GM12873 (cell line): ENCODE results near the gene TBL1X.

ENCODE experiments used
- TF ChIP-seq, protein P1 (sequence below): IDR thresholded peaks from 2 replicates; pipeline ENCODE4 v1.5.1; 2012; ENCODE audit warnings: low read depth, mild to moderate bottlenecking, moderate library complexity, low read length, control low read depth; ENCODE audit not compliant: insufficient read depth; ENCODE audit errors: missing control alignments

The TBL1X gene

DNA sequence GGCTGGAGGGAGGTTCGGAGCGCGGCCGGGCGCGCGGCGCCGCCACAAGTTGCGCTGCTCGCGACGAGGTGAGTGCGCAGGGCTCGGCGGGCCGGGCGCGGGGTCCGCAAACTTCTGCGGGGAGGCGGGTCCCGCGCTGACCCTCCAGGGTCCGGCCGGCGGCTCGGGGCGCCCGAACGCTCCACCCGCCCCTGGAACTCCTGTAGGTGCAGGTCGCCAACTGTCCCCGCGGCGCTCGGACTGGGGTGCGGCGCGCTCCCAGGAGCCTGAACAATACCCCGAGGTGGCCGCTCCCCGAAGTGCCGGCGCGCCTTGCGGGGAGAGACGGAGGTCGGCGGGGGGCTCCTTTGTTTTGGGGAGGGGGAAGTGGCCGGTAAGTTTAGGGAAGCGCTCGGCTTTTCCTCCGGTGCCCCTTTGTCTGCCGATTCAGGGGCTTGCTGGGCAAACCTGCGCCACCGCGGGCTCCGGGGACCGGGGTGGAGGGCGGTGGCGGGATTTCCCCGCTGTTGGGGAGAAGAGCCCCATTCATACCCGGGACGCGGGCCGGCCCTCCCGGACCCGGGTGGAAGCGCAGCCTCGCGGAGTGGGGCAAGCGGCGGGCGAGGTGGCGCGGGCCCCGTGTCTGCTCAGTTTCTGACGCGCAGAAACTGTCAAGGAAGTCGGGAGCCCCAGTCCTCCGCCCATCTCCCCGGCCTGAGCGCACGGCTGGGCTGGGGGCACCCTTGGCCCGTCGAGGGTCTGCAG lies 694 bp downstream of the TBL1X start:
- TF ChIP-seq, protein P1, sequence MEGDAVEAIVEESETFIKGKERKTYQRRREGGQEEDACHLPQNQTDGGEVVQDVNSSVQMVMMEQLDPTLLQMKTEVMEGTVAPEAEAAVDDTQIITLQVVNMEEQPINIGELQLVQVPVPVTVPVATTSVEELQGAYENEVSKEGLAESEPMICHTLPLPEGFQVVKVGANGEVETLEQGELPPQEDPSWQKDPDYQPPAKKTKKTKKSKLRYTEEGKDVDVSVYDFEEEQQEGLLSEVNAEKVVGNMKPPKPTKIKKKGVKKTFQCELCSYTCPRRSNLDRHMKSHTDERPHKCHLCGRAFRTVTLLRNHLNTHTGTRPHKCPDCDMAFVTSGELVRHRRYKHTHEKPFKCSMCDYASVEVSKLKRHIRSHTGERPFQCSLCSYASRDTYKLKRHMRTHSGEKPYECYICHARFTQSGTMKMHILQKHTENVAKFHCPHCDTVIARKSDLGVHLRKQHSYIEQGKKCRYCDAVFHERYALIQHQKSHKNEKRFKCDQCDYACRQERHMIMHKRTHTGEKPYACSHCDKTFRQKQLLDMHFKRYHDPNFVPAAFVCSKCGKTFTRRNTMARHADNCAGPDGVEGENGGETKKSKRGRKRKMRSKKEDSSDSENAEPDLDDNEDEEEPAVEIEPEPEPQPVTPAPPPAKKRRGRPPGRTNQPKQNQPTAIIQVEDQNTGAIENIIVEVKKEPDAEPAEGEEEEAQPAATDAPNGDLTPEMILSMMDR = no peak

DNA sequence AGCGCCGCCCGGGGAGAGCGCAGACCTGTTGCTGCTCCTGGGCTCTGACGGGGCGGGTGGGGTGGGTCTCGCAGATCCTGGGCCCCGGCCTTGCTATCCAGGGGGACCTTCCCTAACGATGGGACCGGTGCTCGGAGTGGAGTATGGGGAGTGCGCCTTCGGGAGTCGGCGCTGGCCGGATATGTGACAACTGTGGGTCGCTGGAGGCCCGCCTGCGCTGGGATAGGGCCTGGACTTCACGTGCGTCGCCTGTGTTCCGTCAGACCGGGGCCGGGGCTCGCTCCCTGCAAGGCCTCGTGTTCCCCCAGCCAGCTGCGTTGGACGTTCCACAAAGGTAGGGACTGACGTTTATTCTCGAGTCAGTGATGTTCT lies 1.3 kb downstream of the TBL1X start:
- TF ChIP-seq, protein P1 = no peak

DNA sequence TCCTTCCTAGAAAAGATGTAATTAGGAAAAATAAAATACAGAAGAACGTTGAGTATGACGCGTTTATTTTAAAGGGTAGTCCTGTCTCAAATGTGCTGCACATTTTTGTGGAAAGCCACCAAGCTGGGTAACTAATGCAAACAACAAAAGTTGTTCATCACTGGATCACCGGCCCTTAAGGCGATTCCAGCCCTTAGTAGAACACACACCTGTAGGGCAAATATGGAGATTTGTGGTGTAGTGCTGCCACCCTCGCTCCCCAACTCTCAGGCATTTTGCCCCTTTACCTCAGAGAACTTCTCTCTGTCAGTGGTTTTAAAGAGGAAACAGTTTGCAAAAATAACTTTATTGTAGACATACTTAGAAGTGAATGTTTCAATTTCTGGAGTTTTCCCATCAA lies 1.9 kb downstream of the TBL1X start:
- TF ChIP-seq, protein P1 = no peak

DNA sequence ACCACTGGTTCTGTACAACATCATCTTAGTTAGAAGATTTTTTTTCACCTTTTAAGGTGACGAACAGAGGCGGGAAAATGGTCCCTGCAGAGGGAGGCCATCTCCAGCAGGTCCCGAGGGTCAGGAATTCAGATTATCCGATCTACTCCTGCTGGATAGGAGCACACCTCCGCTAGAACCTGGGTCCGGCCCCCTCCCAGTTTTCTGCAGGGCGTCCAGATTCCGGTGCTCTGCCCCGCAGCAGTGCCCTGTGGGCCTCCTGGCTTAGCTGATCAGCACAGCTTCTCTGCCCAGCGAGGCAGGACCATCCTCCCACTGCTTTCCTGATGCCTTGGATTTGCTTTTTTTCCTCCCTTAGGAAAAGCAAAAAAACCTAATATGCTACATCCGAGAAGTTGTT lies 2.3 kb downstream of the TBL1X start:
- TF ChIP-seq, protein P1 = no peak

DNA sequence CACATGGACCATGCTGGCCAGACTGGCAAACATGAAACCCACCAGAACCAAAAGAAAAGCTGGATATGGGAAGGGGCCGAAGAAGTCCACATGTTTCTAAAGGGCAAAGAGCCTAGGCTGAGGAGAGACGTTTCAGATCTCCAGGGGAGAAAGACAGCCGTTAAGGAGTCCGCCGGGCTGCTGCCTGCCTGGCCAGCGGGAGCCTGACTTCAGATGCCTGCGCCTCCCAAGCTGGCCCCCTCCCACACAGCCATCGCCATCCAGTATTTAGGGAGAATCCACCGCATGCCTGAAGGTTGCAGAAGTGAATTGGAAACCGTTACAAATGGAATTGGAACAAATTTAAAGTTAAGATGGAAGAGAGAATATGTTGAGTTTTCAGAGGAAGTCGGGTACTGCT lies 2.9 kb downstream of the TBL1X start:
- TF ChIP-seq, protein P1 = no peak

DNA sequence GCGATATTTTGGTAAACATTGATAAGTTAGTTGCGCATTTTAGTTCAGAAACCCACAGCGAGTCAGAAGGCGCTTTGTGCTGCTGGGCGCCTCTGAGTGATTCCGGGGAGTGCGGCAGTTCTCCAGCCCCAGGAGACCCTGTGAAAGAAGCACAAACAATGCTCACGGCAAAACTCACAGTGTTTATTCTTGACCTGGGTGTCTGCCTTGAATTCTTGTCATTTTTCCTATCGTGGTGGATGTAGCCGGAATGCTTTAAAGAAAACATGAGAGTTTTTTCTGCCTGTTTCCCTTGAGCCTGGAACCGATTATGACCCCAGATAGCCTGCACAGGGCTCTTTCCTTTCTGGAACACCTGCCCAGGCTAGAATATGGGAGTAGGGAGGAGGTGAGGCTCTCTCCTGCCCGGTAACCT lies 6.7 kb downstream of the TBL1X start:
- TF ChIP-seq, protein P1 = no peak

DNA sequence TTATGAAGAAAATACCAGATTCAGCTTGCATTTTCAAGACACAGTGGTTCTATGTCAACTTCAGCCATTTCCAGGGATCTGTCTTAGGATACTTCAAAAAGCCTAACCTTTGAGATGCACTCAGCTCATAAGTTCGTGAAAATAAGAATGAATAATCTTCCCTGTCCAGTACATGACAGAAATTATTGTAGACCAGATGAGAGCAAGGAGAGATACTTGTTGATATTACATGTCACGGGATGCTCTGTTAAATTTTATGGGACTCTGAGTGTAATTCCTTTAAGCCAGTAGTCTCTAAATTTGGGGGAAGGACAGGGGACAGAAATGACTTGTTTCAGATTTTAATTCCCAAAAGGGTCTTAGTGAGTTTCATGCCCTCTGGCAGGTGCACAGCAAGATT lies 8.8 kb downstream of the TBL1X start:
- TF ChIP-seq, protein P1 = no peak
